GM21447 (cell line): ENCODE results near the gene SH2D3C.

Experiments
- ATAC-seq: cut with Tn5 transposase; IDR thresholded peaks from one replicate; pipeline ENCODE4 v1.9.1; 2021; ENCODE audit not compliant: unreplicated experiment

SH2D3C gene

DNA sequence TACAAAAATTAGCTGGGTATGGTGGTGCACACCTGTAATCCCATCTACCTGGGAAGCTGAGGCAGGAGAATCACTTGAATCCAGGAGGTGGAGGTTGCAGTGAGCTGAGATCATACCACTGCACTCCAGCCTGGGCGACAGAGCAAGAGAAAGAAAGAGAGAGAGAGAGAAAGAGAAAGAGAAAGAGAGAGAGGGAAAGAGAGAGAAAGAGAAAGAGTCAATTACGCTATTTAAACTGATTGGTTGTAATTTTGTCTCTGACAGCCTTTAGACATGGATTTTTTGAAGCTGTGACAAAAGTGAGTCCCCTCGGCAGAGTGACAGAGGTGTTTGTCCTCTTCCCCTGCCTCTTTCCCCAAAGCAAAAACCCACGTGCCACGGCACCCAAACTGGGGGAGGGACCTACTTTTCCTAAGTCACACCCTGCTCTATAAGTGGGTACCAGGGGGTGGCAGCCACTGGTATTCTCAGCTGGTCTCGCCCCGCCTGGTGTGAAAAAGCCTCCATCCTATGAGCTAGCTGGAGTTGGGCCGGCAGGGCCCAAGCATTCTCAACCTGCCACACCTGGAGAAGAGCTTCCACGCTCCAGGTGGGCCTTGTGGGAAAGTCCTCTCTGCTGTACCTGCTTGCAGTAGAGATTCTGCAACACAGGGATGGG, 75.0 kb downstream of the SH2D3C start:
- no peak for ATAC-seq

DNA sequence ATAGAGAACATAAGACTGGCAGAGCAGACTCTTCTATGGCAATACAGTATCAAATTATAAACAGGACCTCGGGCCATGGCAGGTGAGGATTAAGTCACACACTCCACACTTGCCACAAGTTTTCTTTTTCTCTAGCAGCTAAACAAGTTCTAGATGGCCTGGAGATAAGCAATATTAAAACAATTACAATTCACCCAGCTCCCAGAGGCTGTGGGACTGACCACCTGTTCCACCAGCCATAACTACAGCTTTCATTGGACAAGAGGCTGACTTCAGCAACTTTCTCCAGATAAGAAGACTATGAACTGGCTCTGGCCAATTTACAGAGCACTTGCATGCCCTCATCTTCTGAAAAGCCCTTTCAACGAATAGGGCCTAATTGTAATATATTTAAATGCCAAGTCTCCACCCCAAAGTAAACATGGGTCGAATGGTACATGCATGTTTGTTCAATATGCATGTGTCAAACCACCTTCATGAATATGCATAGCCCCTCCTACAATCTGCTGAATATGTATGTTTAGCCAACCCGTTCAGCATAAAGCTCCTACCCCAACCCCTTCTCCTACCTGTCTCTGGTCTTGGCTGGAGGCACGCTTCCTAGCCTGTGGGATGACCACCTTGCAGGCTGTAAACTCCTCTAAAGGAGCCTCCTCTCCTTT, 77.7 kb downstream of the SH2D3C start:
- ATAC-seq, result no peak

DNA sequence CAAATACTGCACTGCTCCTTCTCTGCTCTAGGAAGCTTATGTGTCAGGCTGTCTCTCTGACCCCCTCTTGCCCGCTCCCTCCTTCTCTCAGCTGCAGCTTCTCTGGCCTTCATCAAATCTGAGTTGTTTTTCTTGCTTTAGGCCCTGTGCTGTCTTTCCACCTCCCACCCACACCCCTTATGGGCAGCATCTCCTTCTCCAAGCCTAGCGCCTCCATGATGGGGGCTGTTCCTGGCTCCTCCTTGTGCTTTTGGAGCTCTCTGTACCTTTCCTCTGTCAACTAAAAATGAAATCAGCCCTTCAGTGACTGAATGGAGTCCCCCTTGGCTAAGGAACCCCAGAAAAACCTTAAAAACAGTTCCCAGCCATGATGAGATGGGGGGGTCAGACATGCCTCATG, 78.3 kb downstream of the SH2D3C start:
- no peak for ATAC-seq

GRCh38 chr9:127698985-127699670, 79.3 kb downstream of the SH2D3C start:
- peak; percentile 97 for ATAC-seq

- no peak for ATAC-seq
Observed at GRCh38 chr9:127698386-127698785, 80.1 kb downstream of the SH2D3C start.

GRCh38 chr9:127697575-127697974, 80.9 kb downstream of the SH2D3C start:
- ATAC-seq, result no peak

DNA sequence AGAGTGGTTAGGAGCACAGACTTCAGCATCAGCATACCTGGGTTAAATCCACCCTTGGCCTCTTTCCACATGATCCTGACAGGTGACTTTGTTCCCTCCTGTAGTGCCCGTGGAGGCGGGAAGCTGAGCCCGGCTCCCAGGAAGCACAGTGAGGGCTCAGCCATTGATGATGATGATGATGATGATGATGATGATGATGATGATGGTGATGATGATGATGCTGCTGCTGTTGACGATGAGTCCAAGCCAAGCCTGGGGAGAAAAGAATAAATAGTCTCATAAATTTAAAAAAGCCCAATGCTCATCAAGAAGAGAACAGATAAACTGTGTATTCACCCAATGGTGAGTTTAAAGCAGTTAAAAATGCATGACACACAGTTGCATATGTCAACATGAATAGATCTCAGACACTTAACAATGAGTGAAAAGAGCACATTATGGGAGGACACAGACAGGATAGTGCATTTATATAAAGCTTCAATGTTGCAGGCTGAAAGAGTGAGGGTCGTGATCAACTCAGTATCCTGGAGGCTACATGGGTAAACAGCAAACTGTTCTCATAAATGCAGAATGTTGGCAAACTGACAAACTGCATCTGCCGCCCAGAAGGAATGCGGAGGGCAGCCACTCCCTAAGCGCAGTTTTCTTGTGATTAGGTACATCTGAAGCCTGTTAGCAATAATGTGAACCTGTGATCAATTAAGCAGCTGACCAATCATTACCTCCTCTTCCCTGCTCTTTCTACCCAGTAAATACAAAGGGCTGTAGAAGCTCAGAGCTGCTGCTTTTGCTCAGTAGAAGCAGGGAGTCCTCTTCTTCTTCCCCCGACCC, 83.4 kb downstream of the SH2D3C start:
- ATAC-seq, result no peak

GRCh38 chr9:127693697-127694096, 84.8 kb downstream of the SH2D3C start:
- ATAC-seq, result no peak

- no peak for ATAC-seq
Observed at GRCh38 chr9:127693143-127693542, 85.3 kb downstream of the SH2D3C start.

- ATAC-seq, result no peak
Observed at GRCh38 chr9:127692071-127692470, 86.4 kb downstream of the SH2D3C start.

DNA sequence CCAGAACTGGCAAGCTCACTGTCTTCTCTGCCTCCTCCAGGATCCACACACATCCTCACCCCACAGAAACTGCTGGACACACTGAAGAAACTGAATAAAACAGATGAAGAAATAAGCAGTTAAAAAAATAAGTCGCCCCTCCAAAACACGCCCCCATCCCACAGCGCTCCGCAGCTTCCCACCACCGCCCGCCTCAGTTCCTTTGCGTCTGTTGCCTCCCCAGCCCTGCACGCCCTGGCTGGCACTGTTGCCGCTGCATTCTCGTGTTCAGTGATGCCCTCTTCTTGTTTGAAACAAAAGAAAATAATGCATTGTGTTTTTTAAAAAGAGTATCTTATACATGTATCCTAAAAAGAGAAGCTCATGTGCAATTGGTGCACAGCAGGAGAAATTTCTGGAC, 87.7 kb downstream of the SH2D3C start:
- ATAC-seq, result no peak

DNA sequence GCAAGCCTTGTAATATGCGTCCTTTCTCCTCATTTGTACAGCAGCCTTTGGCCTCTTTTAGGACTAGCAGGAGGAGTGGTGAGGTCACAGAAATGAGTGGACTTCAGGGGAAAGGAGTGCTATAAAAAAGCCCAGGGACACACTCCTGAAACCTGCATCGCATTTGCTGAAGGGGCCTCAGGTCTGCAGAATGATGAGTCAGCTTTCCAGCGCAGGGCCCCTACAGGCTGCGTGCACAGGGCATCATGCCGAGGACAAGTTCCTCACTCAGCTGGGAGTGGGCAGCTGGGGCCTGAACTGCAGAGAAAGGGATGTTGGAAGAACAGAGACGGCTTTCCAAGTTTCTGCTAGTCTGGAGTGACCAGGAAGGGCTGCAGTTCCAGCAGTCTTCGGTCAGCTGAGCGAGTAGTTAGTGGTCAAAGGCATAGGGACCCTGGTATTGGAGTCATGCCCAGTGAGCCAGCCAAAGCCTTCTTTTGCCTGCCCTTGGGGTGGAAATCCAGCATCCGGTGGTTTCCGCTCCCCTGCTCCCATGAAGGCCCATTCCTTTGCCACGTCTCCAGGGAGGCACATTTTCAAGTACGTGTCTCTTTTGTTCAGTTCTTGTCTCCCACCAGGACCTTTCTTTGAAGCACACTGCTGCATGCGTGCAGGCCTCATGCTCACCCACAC, 89.0 kb downstream of the SH2D3C start:
- ATAC-seq, result no peak
